K562 (cell line): ENCODE data around the gene CD151. TPM values are rescaled to one million over a fixed set of nuclear protein-coding genes. Genes with fewer than 3 reads are reported as not detected.

Experiments
- HDAC1 ChIP-seq, 2 experiments: fragments of 450-650 bp; IDR thresholded peaks; 2 replicates each; pipeline ENCODE4 v1.6.1; 2016 to 2017; ENCODE audit warnings: inconsistent platforms in 1 of 2, mild to moderate bottlenecking in 1 of 2, moderate library complexity in 1 of 2
- HEY1 ChIP-seq: fragments of 250-450 bp; sonication (Bioruptor Pico); IDR thresholded peaks from 2 replicates; pipeline ENCODE4 v1.5.0; 2020; ENCODE audit warnings: mild to moderate bottlenecking, moderate library complexity, borderline replicate concordance
- HMGN3 ChIP-seq: IDR thresholded peaks from 2 replicates; pipeline ENCODE4 v1.6.1; 2011; ENCODE audit warnings: borderline replicate concordance, low read depth, mild to moderate bottlenecking, mixed read lengths, low read length; ENCODE audit not compliant: insufficient read length; ENCODE audit errors: extremely low read depth
- KDM5B ChIP-seq: fragments of 200-600 bp; sonication (generic); IDR thresholded peaks from 2 replicates; pipeline ENCODE4 v1.6.1; 2012; ENCODE audit warnings: low read depth, mild to moderate bottlenecking, moderate library complexity, low read length, control low read depth, inconsistent platforms; ENCODE audit not compliant: insufficient replicate concordance
- KHSRP ChIP-seq: fragments of 450-650 bp; IDR thresholded peaks from 2 replicates; pipeline ENCODE4 v1.6.1; 2017
- MAZ ChIP-seq, 2 experiments: fragments of 450-650 bp in 1 of 2; sonication (generic) in 1 of 2; formaldehyde crosslinking; IDR thresholded peaks in 1 of 2; conservative IDR thresholded peaks in 1 of 2; 2 replicates each; pipeline versions ENCODE4 v1.4.0 to v1.5.0; 2020; ENCODE audit warnings: mild to moderate bottlenecking in 1 of 2, missing genetic modification reagents in 1 of 2
- MXI1 ChIP-seq: IDR thresholded peaks from 2 replicates; pipeline ENCODE4 v1.6.1; 2011; ENCODE audit warnings: low read depth, mild to moderate bottlenecking, improper control_type of control experiment, low read length
- SAFB ChIP-seq: fragments of 200-400 bp; formaldehyde crosslinking; IDR thresholded peaks from 2 replicates; pipeline ENCODE4 v1.6.1; 2017; ENCODE audit warnings: low read depth, low read length, borderline replicate concordance
- SAFB2 ChIP-seq: fragments of 200-400 bp; formaldehyde crosslinking; IDR thresholded peaks from 2 replicates; pipeline ENCODE4 v1.6.1; 2018; ENCODE audit warnings: borderline replicate concordance, low read length, low read depth, moderate library complexity; ENCODE audit not compliant: severe bottlenecking
- SIX5 ChIP-seq, 2 experiments: IDR thresholded peaks; 2 replicates each; pipeline ENCODE4 v1.6.1; 2011; ENCODE audit warnings: low read length in 2 of 2, borderline replicate concordance in 1 of 2, low read depth in 1 of 2, mild to moderate bottlenecking in 1 of 2, moderate library complexity in 1 of 2; ENCODE audit not compliant: insufficient read depth in 1 of 2
- polyA plus RNA-seq, 8 experiments: library from polyadenylated mRNA; depleted of rRNA in 4 of 8; stranded (reverse) in 5 of 8; unstranded in 3 of 8; fragments of >200 nt; fragmentation: Nextera tagmentation in 2 of 8; fragmentation: Illumina TruSeq in 1 of 8; extraction: Ambion mirVana in 2 of 8; extraction: Trizol in 1 of 8; gene quantifications; 2 replicates each; pipeline versions ENCODE4 v1.2.1 to v1.2.3, GENCODE V29; 2011 to 2014; ENCODE audit warnings: inconsistent platforms in 1 of 8, missing spikeins in 1 of 8
- total RNA-seq, 7 experiments: library from RNA; depleted of rRNA in 6 of 7; stranded (reverse); fragments of >200 nt in 6 of 7; fragmentation: Illumina TruSeq in 2 of 7; extraction: Trizol in 2 of 7; gene quantifications; 2 replicates each; pipeline versions ENCODE4 v1.2.1 to v1.2.3, GENCODE V29; 2011 to 2021; ENCODE audit warnings: low replicate concordance in 1 of 7
- TF ChIP-seq, protein P1 (sequence below): sonication (generic); formaldehyde crosslinking; IDR thresholded peaks from 2 replicates; pipeline ENCODE4 v1.8.0; 2022; ENCODE audit warnings: missing genetic modification reagents, mild to moderate bottlenecking, moderate library complexity, borderline replicate concordance
- TF ChIP-seq, protein P2 (sequence below): fragments of 250-450 bp; sonication (Bioruptor Pico); IDR thresholded peaks from 2 replicates; pipeline ENCODE4 v1.8.0; 2022; ENCODE audit warnings: inconsistent platforms
- TF ChIP-seq, protein P3 (sequence below): fragments of 450-650 bp; IDR thresholded peaks from 2 replicates; pipeline ENCODE4 v1.6.1; 2014; ENCODE audit warnings: low read depth, mild to moderate bottlenecking, moderate library complexity, borderline replicate concordance
- TF ChIP-seq, protein P4 (sequence below): fragments of 450-650 bp; IDR thresholded peaks from 2 replicates; pipeline ENCODE4 v1.7.0; 2016; ENCODE audit warnings: borderline replicate concordance
- TF ChIP-seq, protein P5 (sequence below): fragments of 200-800 bp; sonication (Bioruptor generic); IDR thresholded peaks from 2 replicates; pipeline ENCODE4 v1.6.1; 2017; ENCODE audit warnings: missing genetic modification characterization, missing compliant biosample characterization

CD151 gene
- total and polyA plus RNA-seq, 9 of the 15 experiments (the other 6 are each of a cell fraction or from before 2014, with no cell fraction given) = 2.3 to 187 (median 140) TPM

DNA sequence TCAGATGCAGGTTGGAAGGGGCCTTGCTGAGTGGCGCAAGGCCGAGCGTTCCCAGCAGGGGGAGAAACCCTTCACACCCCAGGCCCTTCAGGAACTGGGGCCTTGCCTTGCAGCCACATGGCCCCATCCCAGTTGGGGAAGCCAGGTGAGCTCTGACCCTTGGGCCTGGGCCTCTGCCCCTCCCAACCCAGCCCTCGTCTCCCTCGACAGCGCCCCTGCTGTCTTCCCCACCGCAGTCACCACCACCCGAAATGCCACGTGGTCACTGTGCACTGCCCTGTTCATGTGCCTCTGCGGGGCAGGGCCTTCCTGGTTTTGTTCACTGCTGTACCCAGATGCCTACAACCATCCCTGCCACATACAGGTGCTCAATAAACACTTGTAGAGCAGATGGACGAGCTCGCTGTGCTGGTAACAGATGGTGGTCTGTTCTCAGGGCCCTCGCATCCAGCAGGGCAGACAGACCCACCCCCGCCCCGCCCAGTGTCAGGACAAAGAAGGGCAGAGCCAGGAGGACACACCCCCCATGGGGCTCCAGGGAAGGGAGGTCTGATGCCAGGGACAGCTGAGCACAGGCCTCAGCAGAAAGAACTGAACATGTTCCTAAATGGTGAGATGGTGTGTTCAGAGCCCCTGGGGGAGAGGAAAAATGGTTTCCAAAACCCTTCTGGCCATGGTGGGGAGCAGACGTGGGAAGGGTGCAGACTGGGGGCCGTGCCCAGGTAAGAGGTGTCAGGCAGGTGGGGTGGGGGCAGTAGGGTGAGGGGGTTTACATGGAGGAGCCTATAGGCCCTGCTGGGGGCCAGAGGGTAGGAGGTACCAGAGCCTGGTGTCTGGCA lies 5.9 kb downstream of the CD151 start (continued):
- TF ChIP-seq HMGN3 = peak; percentile 27
- no peak for TF ChIP-seq SIX5 (IDR thresholded peaks at IDR 0.05; ENCODE audit: borderline replicate concordance in 1 of 2, insufficient read depth in 1 of 2, low read depth in 1 of 2, low read length in 2 of 2)
- TF ChIP-seq KHSRP = no peak
- TF ChIP-seq, protein P1, sequence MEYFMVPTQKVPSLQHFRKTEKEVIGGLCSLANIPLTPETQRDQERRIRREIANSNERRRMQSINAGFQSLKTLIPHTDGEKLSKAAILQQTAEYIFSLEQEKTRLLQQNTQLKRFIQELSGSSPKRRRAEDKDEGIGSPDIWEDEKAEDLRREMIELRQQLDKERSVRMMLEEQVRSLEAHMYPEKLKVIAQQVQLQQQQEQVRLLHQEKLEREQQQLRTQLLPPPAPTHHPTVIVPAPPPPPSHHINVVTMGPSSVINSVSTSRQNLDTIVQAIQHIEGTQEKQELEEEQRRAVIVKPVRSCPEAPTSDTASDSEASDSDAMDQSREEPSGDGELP = peak; percentile 57; the same call in 1 of the 2 replicates
- peak in 1 of 2 experiments; percentile 63; a peak in 2 of 4 replicates for TF ChIP-seq HDAC1 (IDR thresholded peaks at IDR 0.05)
- TF ChIP-seq, protein P2, sequence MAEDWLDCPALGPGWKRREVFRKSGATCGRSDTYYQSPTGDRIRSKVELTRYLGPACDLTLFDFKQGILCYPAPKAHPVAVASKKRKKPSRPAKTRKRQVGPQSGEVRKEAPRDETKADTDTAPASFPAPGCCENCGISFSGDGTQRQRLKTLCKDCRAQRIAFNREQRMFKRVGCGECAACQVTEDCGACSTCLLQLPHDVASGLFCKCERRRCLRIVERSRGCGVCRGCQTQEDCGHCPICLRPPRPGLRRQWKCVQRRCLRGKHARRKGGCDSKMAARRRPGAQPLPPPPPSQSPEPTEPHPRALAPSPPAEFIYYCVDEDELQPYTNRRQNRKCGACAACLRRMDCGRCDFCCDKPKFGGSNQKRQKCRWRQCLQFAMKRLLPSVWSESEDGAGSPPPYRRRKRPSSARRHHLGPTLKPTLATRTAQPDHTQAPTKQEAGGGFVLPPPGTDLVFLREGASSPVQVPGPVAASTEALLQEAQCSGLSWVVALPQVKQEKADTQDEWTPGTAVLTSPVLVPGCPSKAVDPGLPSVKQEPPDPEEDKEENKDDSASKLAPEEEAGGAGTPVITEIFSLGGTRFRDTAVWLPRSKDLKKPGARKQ = no peak
- TF ChIP-seq, protein P3, sequence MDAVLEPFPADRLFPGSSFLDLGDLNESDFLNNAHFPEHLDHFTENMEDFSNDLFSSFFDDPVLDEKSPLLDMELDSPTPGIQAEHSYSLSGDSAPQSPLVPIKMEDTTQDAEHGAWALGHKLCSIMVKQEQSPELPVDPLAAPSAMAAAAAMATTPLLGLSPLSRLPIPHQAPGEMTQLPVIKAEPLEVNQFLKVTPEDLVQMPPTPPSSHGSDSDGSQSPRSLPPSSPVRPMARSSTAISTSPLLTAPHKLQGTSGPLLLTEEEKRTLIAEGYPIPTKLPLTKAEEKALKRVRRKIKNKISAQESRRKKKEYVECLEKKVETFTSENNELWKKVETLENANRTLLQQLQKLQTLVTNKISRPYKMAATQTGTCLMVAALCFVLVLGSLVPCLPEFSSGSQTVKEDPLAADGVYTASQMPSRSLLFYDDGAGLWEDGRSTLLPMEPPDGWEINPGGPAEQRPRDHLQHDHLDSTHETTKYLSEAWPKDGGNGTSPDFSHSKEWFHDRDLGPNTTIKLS = peak; percentile 64; the same call in 1 of the 2 replicates
- TF ChIP-seq MXI1 = no peak
- TF ChIP-seq, protein P4, sequence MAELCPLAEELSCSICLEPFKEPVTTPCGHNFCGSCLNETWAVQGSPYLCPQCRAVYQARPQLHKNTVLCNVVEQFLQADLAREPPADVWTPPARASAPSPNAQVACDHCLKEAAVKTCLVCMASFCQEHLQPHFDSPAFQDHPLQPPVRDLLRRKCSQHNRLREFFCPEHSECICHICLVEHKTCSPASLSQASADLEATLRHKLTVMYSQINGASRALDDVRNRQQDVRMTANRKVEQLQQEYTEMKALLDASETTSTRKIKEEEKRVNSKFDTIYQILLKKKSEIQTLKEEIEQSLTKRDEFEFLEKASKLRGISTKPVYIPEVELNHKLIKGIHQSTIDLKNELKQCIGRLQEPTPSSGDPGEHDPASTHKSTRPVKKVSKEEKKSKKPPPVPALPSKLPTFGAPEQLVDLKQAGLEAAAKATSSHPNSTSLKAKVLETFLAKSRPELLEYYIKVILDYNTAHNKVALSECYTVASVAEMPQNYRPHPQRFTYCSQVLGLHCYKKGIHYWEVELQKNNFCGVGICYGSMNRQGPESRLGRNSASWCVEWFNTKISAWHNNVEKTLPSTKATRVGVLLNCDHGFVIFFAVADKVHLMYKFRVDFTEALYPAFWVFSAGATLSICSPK = no peak
- TF ChIP-seq, protein P5, sequence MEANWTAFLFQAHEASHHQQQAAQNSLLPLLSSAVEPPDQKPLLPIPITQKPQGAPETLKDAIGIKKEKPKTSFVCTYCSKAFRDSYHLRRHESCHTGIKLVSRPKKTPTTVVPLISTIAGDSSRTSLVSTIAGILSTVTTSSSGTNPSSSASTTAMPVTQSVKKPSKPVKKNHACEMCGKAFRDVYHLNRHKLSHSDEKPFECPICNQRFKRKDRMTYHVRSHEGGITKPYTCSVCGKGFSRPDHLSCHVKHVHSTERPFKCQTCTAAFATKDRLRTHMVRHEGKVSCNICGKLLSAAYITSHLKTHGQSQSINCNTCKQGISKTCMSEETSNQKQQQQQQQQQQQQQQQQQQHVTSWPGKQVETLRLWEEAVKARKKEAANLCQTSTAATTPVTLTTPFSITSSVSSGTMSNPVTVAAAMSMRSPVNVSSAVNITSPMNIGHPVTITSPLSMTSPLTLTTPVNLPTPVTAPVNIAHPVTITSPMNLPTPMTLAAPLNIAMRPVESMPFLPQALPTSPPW (CRISPR knock-in tag) = peak; percentile 56
- TF ChIP-seq SAFB = no peak
- TF ChIP-seq MAZ (CRISPR knock-in tag; conservative IDR thresholded peaks at IDR 0.05 in 1 of 2, IDR thresholded peaks at IDR 0.05 in 1 of 2) = peak in 1 of 2 experiments; percentile 27; a peak in 1 of 4 replicates
- peak; percentile 34 for TF ChIP-seq KDM5B
- TF ChIP-seq HEY1 = no peak
- no peak for TF ChIP-seq SAFB2
